Endothelial cell of umbilical vein (primary cell): ENCODE data around the gene ATP6V1B1. TPM values are rescaled to one million over a fixed set of nuclear protein-coding genes. Genes with fewer than 3 reads are reported as not detected.

Source experiments
- BruUV-seq: library from RNA; stranded (reverse); fragments of 400-500 nt; replicated peaks from 2 replicates; lab custom pipeline; 2021; lab: Mats Ljungman, UMichigan
- CTCF ChIA-PET: fragments of 300-600, 350-600 bp; sonication (Branson Sonifier 250); formaldehyde crosslinking; loops from one replicate; lab custom pipeline; 2021; ENCODE audit warnings: antibody characterized with exemption, inconsistent platforms; lab: Charles Lee
- POLR2A ChIA-PET: fragments of 300-600, 350-600 bp; sonication (Branson Sonifier 250); formaldehyde crosslinking; loops from one replicate; lab custom pipeline; 2021; ENCODE audit warnings: antibody characterized with exemption, inconsistent platforms; lab: Charles Lee
- DNase-seq: peaks from one replicate; pipeline ENCODE4 v3.0.0-alpha.2; 2011; ENCODE audit warnings: low read depth, low spot score
- FAIRE-seq: peaks from 2 replicates; lab custom pipeline; 2011; peaks lifted over from hg19 to GRCh38; lab: Jason Lieb, UNC
- H2AFZ ChIP-seq: 2 replicates; pipeline ENCODE4 v1.6.0; 2012; ENCODE audit warnings: low read depth, low read length, control low read depth, inconsistent platforms
- H3K27ac ChIP-seq: 2 replicates; pipeline ENCODE4 v1.5.1; 2011; ENCODE audit warnings: low read depth, mild to moderate bottlenecking, control low read depth, low read length, moderate library complexity; ENCODE audit not compliant: insufficient read depth
- H3K27me3 ChIP-seq, 2 experiments: 2 replicates each; pipeline versions ENCODE4 v1.6.0 to v1.6.1; 2011; ENCODE audit warnings: low read length in 2 of 2, mixed read lengths in 1 of 2; ENCODE audit not compliant: control insufficient read depth in 2 of 2, insufficient read depth in 2 of 2
- H3K36me3 ChIP-seq, 2 experiments: 2 replicates in 1 of 2; 3 replicates in 1 of 2; pipeline ENCODE4 v1.5.1; 2011; ENCODE audit warnings: low read length in 2 of 2, mild to moderate bottlenecking in 1 of 2, moderate library complexity in 1 of 2; ENCODE audit not compliant: control insufficient read depth in 2 of 2, insufficient read depth in 2 of 2; ENCODE audit errors: extremely low read depth in 1 of 2
- H3K4me1 ChIP-seq: 3 replicates; pipeline ENCODE4 v1.5.1; 2011; ENCODE audit warnings: mild to moderate bottlenecking, low read length; ENCODE audit not compliant: control insufficient read depth, insufficient read depth; ENCODE audit errors: extremely low read depth
- H3K4me2 ChIP-seq: 2 replicates; pipeline ENCODE4 v1.6.1; 2011; ENCODE audit warnings: low read length, control low read depth, mixed read lengths; ENCODE audit not compliant: insufficient read depth
- H3K4me3 ChIP-seq, 3 experiments: fragments of 200-600 bp in 1 of 3; sonication (generic), shearing (Covaris generic) in 1 of 3; replicated peaks in 1 of 3; 2 replicates each; pipeline ENCODE4 v1.5.1; 2011 to 2016; ENCODE audit warnings: control low read depth in 3 of 3, low read length in 3 of 3, mild to moderate bottlenecking in 2 of 3, inconsistent platforms in 1 of 3, low read depth in 1 of 3, moderate library complexity in 1 of 3; ENCODE audit not compliant: insufficient read depth in 1 of 3
- H3K79me2 ChIP-seq: 2 replicates; pipeline ENCODE4 v1.6.0; 2012; ENCODE audit warnings: low read length, inconsistent platforms; ENCODE audit not compliant: control insufficient read depth, insufficient read depth
- H3K9ac ChIP-seq: replicated peaks from 2 replicates; pipeline ENCODE3; 2011; ENCODE audit warnings: low read length, control low read depth; ENCODE audit not compliant: insufficient read depth; ENCODE audit errors: extremely low read depth
- H3K9me1 ChIP-seq: replicated peaks from 3 replicates; pipeline ENCODE4 v1.6.0; 2011; ENCODE audit warnings: mild to moderate bottlenecking, low read length; ENCODE audit not compliant: control insufficient read depth, insufficient read depth; ENCODE audit errors: extremely low read depth
- H3K9me3 ChIP-seq: replicated peaks from 2 replicates; pipeline ENCODE4 v1.5.1; 2012; ENCODE audit warnings: low read length, inconsistent platforms; ENCODE audit not compliant: control insufficient read depth, insufficient read depth
- H4K20me1 ChIP-seq: replicated peaks from 2 replicates; pipeline ENCODE3; 2011; ENCODE audit warnings: mild to moderate bottlenecking, low read length; ENCODE audit not compliant: control insufficient read depth, insufficient read depth; ENCODE audit errors: extremely low read depth
- EZH2 ChIP-seq: IDR thresholded peaks from 2 replicates; pipeline ENCODE4 v1.6.1; 2012; ENCODE audit warnings: borderline replicate concordance, low read depth, mild to moderate bottlenecking, moderate library complexity, low read length, inconsistent platforms; ENCODE audit not compliant: severe bottlenecking
- FOS ChIP-seq: IDR thresholded peaks from 2 replicates; pipeline ENCODE4 v1.6.1; 2011; ENCODE audit warnings: mild to moderate bottlenecking, low read length, moderate library complexity, borderline replicate concordance; ENCODE audit not compliant: insufficient read depth
- GATA2 ChIP-seq: IDR thresholded peaks from 2 replicates; pipeline ENCODE4 v1.7.0; 2011; ENCODE audit warnings: low read depth, mild to moderate bottlenecking, moderate library complexity, mixed read lengths, low read length; ENCODE audit not compliant: insufficient read length, insufficient read depth
- JUN ChIP-seq: IDR thresholded peaks from 2 replicates; pipeline ENCODE4 v1.6.1; 2011; ENCODE audit warnings: borderline replicate concordance, low read depth; ENCODE audit not compliant: insufficient read length, insufficient read depth
- MYC ChIP-seq: IDR thresholded peaks from one replicate; pipeline ENCODE4 v1.6.1; 2011; ENCODE audit warnings: mild to moderate bottlenecking, low read depth, low read length
- POLR2A ChIP-seq: IDR thresholded peaks from 2 replicates; pipeline ENCODE4 v1.6.1; 2012; ENCODE audit warnings: low read depth, mild to moderate bottlenecking, control low read depth, low read length
- POLR2AphosphoS5 ChIP-seq: IDR thresholded peaks from 2 replicates; pipeline ENCODE4 v1.6.1; 2012; ENCODE audit warnings: low read depth, mild to moderate bottlenecking, control low read depth, low read length, moderate library complexity; ENCODE audit not compliant: insufficient read depth
- dilution Hi-C: fragments of 300-500 bp; cut with MboI; formaldehyde crosslinking; loops from one replicate; pipeline ENCODE4 v1.15.0; 2019; ENCODE audit warnings: low sequenced_read_pairs; ENCODE audit not compliant: extremely low pct_ligation_motif_present
- intact Hi-C: fragments of 100-400 bp; cut with micrococcal nuclease; formaldehyde crosslinking; loops from one replicate; pipeline ENCODE4 v1.10.0; 2022
- polyA plus RNA-seq, 4 experiments: library from polyadenylated mRNA; depleted of rRNA in 3 of 4; stranded (reverse) in 3 of 4; unstranded in 1 of 4; fragments of >200 nt; gene quantifications; 2 replicates each; pipeline versions ENCODE4 v1.2.1 to v1.2.3, GENCODE V29; 2011 to 2012; ENCODE audit warnings: missing spikeins in 1 of 4
- total RNA-seq: library from RNA; stranded (reverse); gene quantifications from 2 replicates; pipeline ENCODE4 v1.2.3, GENCODE V29; 2021
- TF ChIP-seq, protein P1 (sequence below), 2 donors: IDR thresholded peaks; 1 replicate in 1 of 2; 2 replicates in 1 of 2; pipeline ENCODE4 v1.5.1; 2011; ENCODE audit warnings: low read length in 2 of 2, mild to moderate bottlenecking in 2 of 2, moderate library complexity in 2 of 2, control low read depth in 1 of 2, inconsistent platforms in 1 of 2, low read depth in 1 of 2; ENCODE audit not compliant: insufficient read depth in 1 of 2; ENCODE audit errors: extremely low read depth in 1 of 2
- TF ChIP-seq, protein P2 (sequence below): IDR thresholded peaks from 2 replicates; pipeline ENCODE4 v1.6.1; 2011; ENCODE audit not compliant: insufficient read depth, insufficient read length

ATP6V1B1 gene
- total and polyA plus RNA-seq, 2 donors (not counting 3 experiments of a cell fraction or from before 2014, with no cell fraction given) = 0.77 TPM; not detected in 1

DNA sequence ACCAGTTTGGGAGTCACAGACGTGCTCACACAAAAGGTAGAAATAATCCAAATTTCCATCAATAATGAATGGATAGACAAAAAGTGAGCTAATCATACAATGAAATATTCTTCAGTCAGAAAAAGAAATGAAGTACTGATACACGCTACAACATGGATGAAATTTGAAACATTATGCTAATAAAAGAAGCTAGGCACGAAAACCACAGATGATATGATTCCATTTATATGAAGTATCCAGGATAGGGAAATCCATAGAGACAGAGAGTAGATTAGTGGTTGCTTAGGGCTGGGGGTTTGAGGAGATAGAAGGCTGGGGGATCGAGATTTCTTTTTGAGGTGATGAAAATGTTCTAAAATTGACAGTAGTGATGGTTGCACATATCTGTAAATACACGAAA, 43.0 kb upstream of the ATP6V1B1 start:
- no peak overlapping the region for H3K4me2 ChIP-seq
- H3K9me1 ChIP-seq = no peaks in the 10 kb centered on the region
- no peaks in the 10 kb centered on the region for H3K9me3 ChIP-seq
- no peak overlapping the region for H3K27ac ChIP-seq
- CTCF ChIA-PET = interaction anchor here (0.7 to 1.9 kb wide), 8 partner anchors 10 to 56 kb away, joined by 3 to 8 read pairs (median 4); partner anchors contain the start of gene ATP6V1B1
- no peak overlapping the region for H3K4me3 ChIP-seq
- peaks cover 2% of the 10 kb centered on the region for H3K4me1 ChIP-seq
- no peaks in the 10 kb centered on the region for H4K20me1 ChIP-seq
- DNase-seq (no peak), FAIRE-seq (no peak)
- POLR2A ChIA-PET = no interaction called here
- dilution Hi-C loops = no loop called here
- H2AFZ ChIP-seq = no peak overlapping the region
- TF ChIP-seq, protein P1, sequence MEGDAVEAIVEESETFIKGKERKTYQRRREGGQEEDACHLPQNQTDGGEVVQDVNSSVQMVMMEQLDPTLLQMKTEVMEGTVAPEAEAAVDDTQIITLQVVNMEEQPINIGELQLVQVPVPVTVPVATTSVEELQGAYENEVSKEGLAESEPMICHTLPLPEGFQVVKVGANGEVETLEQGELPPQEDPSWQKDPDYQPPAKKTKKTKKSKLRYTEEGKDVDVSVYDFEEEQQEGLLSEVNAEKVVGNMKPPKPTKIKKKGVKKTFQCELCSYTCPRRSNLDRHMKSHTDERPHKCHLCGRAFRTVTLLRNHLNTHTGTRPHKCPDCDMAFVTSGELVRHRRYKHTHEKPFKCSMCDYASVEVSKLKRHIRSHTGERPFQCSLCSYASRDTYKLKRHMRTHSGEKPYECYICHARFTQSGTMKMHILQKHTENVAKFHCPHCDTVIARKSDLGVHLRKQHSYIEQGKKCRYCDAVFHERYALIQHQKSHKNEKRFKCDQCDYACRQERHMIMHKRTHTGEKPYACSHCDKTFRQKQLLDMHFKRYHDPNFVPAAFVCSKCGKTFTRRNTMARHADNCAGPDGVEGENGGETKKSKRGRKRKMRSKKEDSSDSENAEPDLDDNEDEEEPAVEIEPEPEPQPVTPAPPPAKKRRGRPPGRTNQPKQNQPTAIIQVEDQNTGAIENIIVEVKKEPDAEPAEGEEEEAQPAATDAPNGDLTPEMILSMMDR (IDR thresholded peaks at IDR 0.05; ENCODE audit: extremely low read depth in 1 of 2, insufficient read depth in 1 of 2, low read depth in 1 of 2, low read length in 2 of 2) = no peak
- TF ChIP-seq GATA2 = no peak
- no peak for TF ChIP-seq FOS
- TF ChIP-seq JUN = no peak
- TF ChIP-seq POLR2AphosphoS5 = no peak
- no peak for TF ChIP-seq MYC
- TF ChIP-seq EZH2 = no peak
- TF ChIP-seq, protein P2, sequence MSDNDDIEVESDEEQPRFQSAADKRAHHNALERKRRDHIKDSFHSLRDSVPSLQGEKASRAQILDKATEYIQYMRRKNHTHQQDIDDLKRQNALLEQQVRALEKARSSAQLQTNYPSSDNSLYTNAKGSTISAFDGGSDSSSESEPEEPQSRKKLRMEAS = no peak
- no peak for TF ChIP-seq POLR2A
- H3K9ac ChIP-seq = no peak overlapping the region
- peaks cover 87 to 100% of the 10 kb centered on the region in 2 experiments for H3K27me3 ChIP-seq
- no TSS peak for BruUV-seq
- no peaks in the 10 kb centered on the region for H3K36me3 ChIP-seq
- no peaks in the 10 kb centered on the region for H3K79me2 ChIP-seq
- intact Hi-C loops = no loop called here
